Neural progenitor cell (in vitro differentiated cells): ENCODE results near the gene RTN4R. TPM values are rescaled to one million over a fixed set of nuclear protein-coding genes. Genes with fewer than 3 reads are reported as not detected.

Source experiments
- DNase-seq: peaks from one replicate; pipeline ENCODE4 v3.0.0-alpha.2; 2016; ENCODE audit warnings: low spot score
- H2AFZ ChIP-seq: fragments of 200-600 bp; sonication (generic); replicated peaks from 2 replicates; pipeline ENCODE4 v1.6.1; 2016; ENCODE audit warnings: antibody characterized with exemption
- H3F3A ChIP-seq: fragments of 200-600 bp; sonication (generic); 2 replicates; pipeline ENCODE4 v1.6.1; 2016; ENCODE audit warnings: antibody characterized with exemption, low read depth
- H3K27ac ChIP-seq: fragments of 200-600 bp; sonication (generic); 2 replicates; pipeline ENCODE4 v1.5.1; 2016; ENCODE audit warnings: mild to moderate bottlenecking
- H3K27me3 ChIP-seq: fragments of 200-600 bp; sonication (generic); 2 replicates; pipeline ENCODE4 v1.6.1; 2016; ENCODE audit warnings: mild to moderate bottlenecking, moderate library complexity
- H3K36me3 ChIP-seq: fragments of 200-600 bp; sonication (generic); 2 replicates; pipeline ENCODE4 v1.5.1; 2016
- H3K4me1 ChIP-seq: fragments of 200-600 bp; sonication (generic); 2 replicates; pipeline ENCODE4 v1.6.1; 2016; ENCODE audit warnings: mixed run types
- H3K4me2 ChIP-seq: fragments of 200-600 bp; sonication (generic); 2 replicates; pipeline ENCODE4 v1.6.1; 2016
- H3K4me3 ChIP-seq: fragments of 200-600 bp; sonication (generic); 2 replicates; pipeline ENCODE4 v1.5.1; 2016
- H3K79me2 ChIP-seq: fragments of 200-600 bp; sonication (generic); 2 replicates; pipeline ENCODE4 v1.6.1; 2016; ENCODE audit warnings: low read depth
- H3K9ac ChIP-seq: fragments of 200-600 bp; sonication (generic); 2 replicates; pipeline ENCODE4 v1.6.1; 2016
- H3K9me3 ChIP-seq: fragments of 200-600 bp; sonication (generic); 2 replicates; pipeline ENCODE4 v1.5.1; 2016; ENCODE audit warnings: low read depth
- H4K20me1 ChIP-seq: fragments of 200-600 bp; sonication (generic); 2 replicates; pipeline ENCODE4 v1.6.1; 2016; ENCODE audit warnings: low read depth
- H3K27ac Mint-ChIP-seq: 3 replicates; pipeline ENCODE4 v1.8.0; 2021; ENCODE audit warnings: mixed read lengths
- H3K27me3 Mint-ChIP-seq: 2 replicates; pipeline ENCODE4 v1.8.0; 2022; ENCODE audit warnings: low read depth, mild to moderate bottlenecking, inconsistent platforms, moderate library complexity, mixed read lengths; ENCODE audit not compliant: insufficient read depth
- H3K36me3 Mint-ChIP-seq: 3 replicates; pipeline ENCODE4 v1.8.0; 2021; ENCODE audit warnings: mixed read lengths
- H3K4me1 Mint-ChIP-seq: 3 replicates; pipeline ENCODE4 v1.8.0; 2021; ENCODE audit warnings: mixed read lengths
- H3K4me3 Mint-ChIP-seq: 3 replicates; pipeline ENCODE4 v1.8.0; 2021; ENCODE audit warnings: mild to moderate bottlenecking, moderate library complexity, mixed read lengths
- H3K9me3 Mint-ChIP-seq: 3 replicates; pipeline ENCODE4 v1.8.0; 2020; ENCODE audit warnings: mixed read lengths
- EZH2 ChIP-seq: fragments of 200-600 bp; sonication (generic); IDR thresholded peaks from 2 replicates; pipeline ENCODE4 v1.6.1; 2017; ENCODE audit warnings: antibody characterized with exemption, mild to moderate bottlenecking, moderate library complexity
- EZH2phosphoT487 ChIP-seq: fragments of 200-600 bp; sonication (generic); IDR thresholded peaks from 2 replicates; pipeline ENCODE4 v1.6.1; 2017; ENCODE audit warnings: antibody characterized with exemption
- total RNA-seq: library from RNA; depleted of rRNA; stranded (reverse); fragments of >200 nt; gene quantifications from 2 replicates; pipeline ENCODE4 v1.2.3, GENCODE V29; 2015; ENCODE audit warnings: low replicate concordance
- TF ChIP-seq, protein P1 (sequence below): fragments of 200-600 bp; sonication (generic); IDR thresholded peaks from 2 replicates; pipeline ENCODE4 v1.5.1; 2017; ENCODE audit warnings: antibody characterized with exemption, mild to moderate bottlenecking

The RTN4R gene
- total RNA-seq, 1 donor from 2014 or later: 6.3 TPM

DNA sequence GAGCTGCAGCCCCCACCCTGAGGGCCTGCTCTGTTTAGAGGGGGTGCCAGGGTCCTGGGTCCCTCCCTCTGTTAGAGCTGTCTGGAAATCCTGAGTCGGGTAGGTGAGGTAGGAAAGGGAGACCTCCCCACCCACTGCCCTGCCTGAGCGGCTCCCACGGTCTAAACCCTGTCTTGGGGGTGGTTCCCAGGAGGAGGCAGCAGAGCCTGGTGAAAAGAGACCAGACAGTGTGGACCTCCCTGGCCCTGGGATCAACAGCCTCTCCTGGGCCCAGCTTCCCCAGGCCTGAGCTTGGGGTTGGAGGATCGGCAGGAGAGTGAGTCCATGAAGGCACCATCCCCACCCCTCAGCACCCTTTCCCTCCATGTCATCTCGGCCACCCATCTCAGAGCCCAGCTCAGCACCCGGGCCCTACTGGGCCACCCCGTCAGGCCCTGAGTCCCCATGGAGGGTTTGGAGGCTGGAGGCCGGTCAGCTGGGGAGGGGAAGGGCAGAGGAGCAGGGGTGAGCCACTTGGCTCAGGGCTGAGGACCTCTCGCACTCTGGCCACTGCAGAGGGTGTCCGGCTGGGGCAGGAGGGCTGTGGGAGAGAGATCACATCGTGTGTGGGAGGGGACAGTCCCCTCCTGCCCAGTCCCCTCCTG lies 37.2 kb downstream of the RTN4R start:
- Histone ChIP-seq H3K27me3 (no peaks in the 10 kb centered on the region), H3K4me3 (no peak overlapping the region), H3F3A (no peaks in the 10 kb centered on the region), H3K4me1 (no peaks in the 10 kb centered on the region), H3K9me3 (no peaks in the 10 kb centered on the region), H3K36me3 (no peaks in the 10 kb centered on the region), H3K4me2 (no peak overlapping the region), H2AFZ (no peak overlapping the region), H3K9ac (no peak overlapping the region), H3K27ac (no peak overlapping the region), H4K20me1 (no peaks in the 10 kb centered on the region), H3K79me2 (no peaks in the 10 kb centered on the region)
- no peak for DNase-seq
- H3K27me3 Mint-ChIP-seq: peaks cover 3% of the 10 kb centered on the region
- peaks cover 10% of the 10 kb centered on the region for H3K4me1 Mint-ChIP-seq
- TF ChIP-seq EZH2: no peak
- TF ChIP-seq, protein P1, sequence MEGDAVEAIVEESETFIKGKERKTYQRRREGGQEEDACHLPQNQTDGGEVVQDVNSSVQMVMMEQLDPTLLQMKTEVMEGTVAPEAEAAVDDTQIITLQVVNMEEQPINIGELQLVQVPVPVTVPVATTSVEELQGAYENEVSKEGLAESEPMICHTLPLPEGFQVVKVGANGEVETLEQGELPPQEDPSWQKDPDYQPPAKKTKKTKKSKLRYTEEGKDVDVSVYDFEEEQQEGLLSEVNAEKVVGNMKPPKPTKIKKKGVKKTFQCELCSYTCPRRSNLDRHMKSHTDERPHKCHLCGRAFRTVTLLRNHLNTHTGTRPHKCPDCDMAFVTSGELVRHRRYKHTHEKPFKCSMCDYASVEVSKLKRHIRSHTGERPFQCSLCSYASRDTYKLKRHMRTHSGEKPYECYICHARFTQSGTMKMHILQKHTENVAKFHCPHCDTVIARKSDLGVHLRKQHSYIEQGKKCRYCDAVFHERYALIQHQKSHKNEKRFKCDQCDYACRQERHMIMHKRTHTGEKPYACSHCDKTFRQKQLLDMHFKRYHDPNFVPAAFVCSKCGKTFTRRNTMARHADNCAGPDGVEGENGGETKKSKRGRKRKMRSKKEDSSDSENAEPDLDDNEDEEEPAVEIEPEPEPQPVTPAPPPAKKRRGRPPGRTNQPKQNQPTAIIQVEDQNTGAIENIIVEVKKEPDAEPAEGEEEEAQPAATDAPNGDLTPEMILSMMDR: no peak
- TF ChIP-seq EZH2phosphoT487: no peak
- H3K36me3 Mint-ChIP-seq: no peaks in the 10 kb centered on the region
- H3K27ac Mint-ChIP-seq: no peak overlapping the region
- H3K9me3 Mint-ChIP-seq: no peaks in the 10 kb centered on the region
- H3K4me3 Mint-ChIP-seq: no peak overlapping the region

- peaks cover 10% of the 10 kb centered on the region for H3K27me3 Mint-ChIP-seq
- no peak overlapping the region for H3K27ac Mint-ChIP-seq
- H3K9me3 Mint-ChIP-seq: peaks cover 4% of the 10 kb centered on the region
- H3K4me3 ChIP-seq: no peak overlapping the region
- DNase-seq: no peak
- H3K9me3 ChIP-seq: no peaks in the 10 kb centered on the region
- H3K79me2 ChIP-seq: no peaks in the 10 kb centered on the region
- H3K27me3 ChIP-seq: no peaks in the 10 kb centered on the region
- no peak overlapping the region for H3K9ac ChIP-seq
- TF ChIP-seq EZH2phosphoT487 (no peak), EZH2 (no peak)
- TF ChIP-seq, protein P1: no peak
- H3K4me1 Mint-ChIP-seq: peaks cover 15% of the 10 kb centered on the region
- no peak overlapping the region for H3K4me3 Mint-ChIP-seq
- H2AFZ ChIP-seq: no peak overlapping the region
- H3K36me3 ChIP-seq: no peaks in the 10 kb centered on the region
- no peaks in the 10 kb centered on the region for H4K20me1 ChIP-seq
- no peak overlapping the region for H3K27ac ChIP-seq
- H3K36me3 Mint-ChIP-seq: no peaks in the 10 kb centered on the region
- peaks cover 5% of the 10 kb centered on the region for H3F3A ChIP-seq
- no peak overlapping the region for H3K4me2 ChIP-seq
- no peaks in the 10 kb centered on the region for H3K4me1 ChIP-seq
Measured at GRCh38 chr22:20229916-20230775, 38.0 kb downstream of the RTN4R start.

DNA sequence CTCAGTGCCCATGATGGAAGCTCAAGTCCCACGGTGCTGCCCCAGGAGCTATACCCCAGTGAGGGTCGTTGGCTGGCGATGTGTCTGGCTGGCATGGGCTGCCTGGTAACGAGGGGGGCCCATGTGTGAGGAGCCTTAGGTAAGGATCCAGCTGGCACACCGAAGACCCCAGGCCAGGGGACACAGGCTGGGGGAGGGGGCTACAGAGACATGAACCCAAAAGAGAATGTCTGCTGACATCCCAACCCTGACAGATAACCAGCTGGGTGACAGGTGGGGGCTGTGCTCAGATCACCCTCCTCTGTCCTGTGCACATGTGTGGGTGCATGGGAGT lies 39.2 kb downstream of the RTN4R start:
- H3K4me2 ChIP-seq: no peak overlapping the region
- TF ChIP-seq EZH2 (no peak), EZH2phosphoT487 (no peak)
- TF ChIP-seq, protein P1: no peak
- no peak overlapping the region for H3K27ac ChIP-seq
- DNase-seq: no peak
- no peaks in the 10 kb centered on the region for H4K20me1 ChIP-seq
- no peak overlapping the region for H2AFZ ChIP-seq
- peaks cover 19% of the 10 kb centered on the region for H3K27me3 Mint-ChIP-seq
- no peak overlapping the region for H3K27ac Mint-ChIP-seq
- no peak overlapping the region for H3K9ac ChIP-seq
- no peaks in the 10 kb centered on the region for H3K27me3 ChIP-seq
- H3K79me2 ChIP-seq: no peaks in the 10 kb centered on the region
- no peaks in the 10 kb centered on the region for H3K9me3 ChIP-seq
- no peaks in the 10 kb centered on the region for H3K36me3 ChIP-seq
- peaks cover 17% of the 10 kb centered on the region for H3K4me1 Mint-ChIP-seq
- no peaks in the 10 kb centered on the region for H3K36me3 Mint-ChIP-seq
- H3K4me1 ChIP-seq: no peaks in the 10 kb centered on the region
- peaks cover 12% of the 10 kb centered on the region for H3F3A ChIP-seq
- H3K9me3 Mint-ChIP-seq: peaks cover 10% of the 10 kb centered on the region
- H3K4me3 ChIP-seq: no peak overlapping the region
- no peak overlapping the region for H3K4me3 Mint-ChIP-seq
